Stimulated activated CD4-positive, alpha-beta T cell treated with anti-CD3 and anti-CD28 coated beads, Interleukin-4, amount 100 ng/mL, for 48 hours (primary cell): ENCODE measurements around the gene SURF6.
"Not testable (repeated sequence)": the region's sequence is repeated elsewhere in the genome, so short reads cannot be mapped to it uniquely, and the experiment has no call there.

ENCODE experiments used
- DNase-seq, 2 donors: peaks; one replicate each; pipeline ENCODE4 v3.0.0-alpha.2; 2020; ENCODE audit warnings: low read depth in 2 of 2

The SURF6 gene

GRCh38 chr9:133299996-133300395 is 36.0 kb downstream of the SURF6 start:
- DNase-seq: not testable (repeated sequence)

DNA sequence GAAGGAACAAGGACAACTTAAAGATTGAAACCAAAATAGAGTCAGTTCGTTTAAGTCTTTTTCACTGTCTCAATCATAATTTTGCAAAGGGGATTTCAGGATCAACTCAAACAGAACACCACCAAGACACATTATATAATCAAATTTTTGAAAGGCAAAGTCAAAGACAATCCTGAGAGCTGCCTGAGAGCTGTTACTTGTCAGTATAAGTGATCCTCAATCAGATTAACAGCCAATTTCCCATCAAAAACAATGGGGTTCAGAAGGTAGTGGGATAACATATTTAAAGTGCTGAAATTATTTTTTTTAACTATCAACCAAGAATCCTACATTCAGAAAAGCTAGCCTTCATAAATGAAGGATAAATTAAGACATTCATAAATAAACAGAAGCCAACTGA is 41.7 kb downstream of the SURF6 start:
- DNase-seq: no peak

- no peak for DNase-seq
These were observed 45.2 kb downstream of the SURF6 start for GRCh38 chr9:133290751-133291302.

DNA sequence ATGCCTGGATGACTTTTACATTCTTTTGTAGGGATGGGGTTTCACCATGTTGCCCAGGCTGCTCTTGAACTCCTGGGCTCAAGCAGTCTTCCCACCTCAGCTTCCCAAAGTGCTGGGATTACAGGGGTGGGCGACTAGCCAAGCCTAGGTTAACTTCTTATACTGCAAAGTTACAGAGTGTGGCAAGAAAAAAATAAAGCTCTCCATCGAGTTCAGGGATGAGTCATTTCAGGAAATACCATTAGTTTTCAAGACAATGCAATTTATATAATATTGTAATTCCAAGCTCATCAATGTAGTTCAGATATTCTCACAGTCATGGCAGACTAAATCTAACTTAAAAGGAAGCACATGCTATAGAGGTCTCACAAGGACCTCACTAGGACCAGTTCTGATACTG is 49.5 kb downstream of the SURF6 start:
- no peak for DNase-seq

DNA sequence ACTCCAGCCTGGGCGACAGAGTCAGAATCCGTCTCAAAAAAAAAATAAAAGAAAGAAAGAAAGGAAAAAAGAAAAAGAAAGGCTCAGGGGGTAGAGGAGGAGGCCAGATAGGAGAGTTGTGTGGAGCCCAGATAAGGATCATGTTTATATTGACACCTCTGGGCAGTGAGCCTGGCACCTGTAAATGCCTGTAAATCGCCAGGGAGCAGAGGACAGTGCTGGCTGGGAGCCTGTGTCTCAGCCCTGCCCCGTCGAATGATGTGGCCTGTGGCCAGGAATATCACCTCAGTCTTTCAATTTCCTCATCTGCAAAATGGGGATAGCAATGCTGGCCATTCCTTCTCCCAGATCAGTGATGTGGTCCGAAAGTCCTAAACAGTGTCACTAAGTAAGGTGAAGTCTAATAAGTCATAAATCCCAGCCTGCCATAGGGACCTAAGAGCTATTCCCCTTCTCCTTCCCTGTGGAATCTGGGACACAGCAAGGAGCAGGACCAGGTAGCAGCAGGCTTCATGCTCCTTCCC is 50.7 kb downstream of the SURF6 start:
- no peak for DNase-seq

DNA sequence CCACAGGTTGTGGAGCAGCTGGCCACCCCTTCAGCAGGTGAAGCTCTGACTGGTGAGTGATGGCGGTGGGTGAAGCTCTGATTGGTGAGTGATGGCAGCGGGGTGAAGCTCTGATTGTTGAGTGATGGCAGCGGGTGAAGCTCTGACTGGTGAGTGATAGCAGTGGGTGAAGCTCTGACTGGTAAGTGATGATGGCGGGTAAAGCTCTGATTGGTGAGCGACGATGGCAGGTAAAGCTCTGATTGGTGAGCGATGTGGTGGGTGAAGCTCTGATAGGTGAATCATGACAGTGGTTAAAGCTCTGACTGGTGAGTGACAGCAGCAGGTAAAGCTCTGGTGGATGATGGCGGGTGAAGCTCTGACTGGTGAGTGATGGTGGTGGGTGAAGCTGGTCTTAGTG is 51.6 kb downstream of the SURF6 start:
- no peak for DNase-seq

DNA sequence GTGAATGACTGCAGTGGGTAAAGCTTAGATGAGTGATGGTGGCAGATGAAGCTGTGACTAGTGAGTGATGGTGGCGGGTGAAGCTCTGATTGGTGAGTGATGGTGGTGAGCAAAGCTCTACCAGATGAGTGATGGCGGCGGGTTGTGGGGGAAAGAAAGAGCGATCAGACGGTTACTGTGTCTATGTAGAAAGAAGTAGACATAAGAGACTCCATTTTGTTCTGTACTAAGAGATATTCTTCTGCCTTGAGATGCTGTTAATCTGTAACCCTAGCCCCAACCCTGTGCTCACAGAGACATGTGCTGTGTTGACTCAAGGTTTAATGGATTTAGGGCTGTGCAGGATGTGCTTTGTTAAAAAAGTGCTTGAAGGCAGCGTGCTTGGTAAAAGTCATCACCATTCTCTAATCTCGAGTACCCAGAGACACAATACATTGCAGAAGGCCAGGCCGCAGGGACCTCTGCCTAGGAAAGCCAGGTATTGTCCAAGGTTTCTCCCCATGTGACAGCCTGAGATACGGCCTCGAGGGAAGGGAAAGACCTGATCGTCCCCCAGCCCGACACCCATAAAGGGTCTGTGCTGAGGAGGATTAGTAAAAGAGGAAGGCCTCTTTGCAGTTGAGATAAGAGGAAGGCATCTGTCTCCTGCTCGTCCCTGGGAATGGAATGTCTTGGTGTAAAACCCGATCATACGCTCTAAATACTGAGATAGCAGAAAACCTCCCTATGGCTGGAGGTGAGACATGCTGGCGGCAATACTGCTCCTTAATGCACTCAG is 52.5 kb downstream of the SURF6 start:
- not testable (repeated sequence) for DNase-seq

GRCh38 chr9:133282464-133283238 is 53.3 kb downstream of the SURF6 start:
- no peak for DNase-seq

- no peak for DNase-seq
These were observed 55.6 kb downstream of the SURF6 start for GRCh38 chr9:133280392-133280791.
